ENCODE measurements around the gene TFB1M.

The TFB1M gene

GRCh38 chr6:155328539-155329459 is 14.5 kb upstream of the TFB1M start:
- 69% methylated on average over 6 of the region's 6 CpGs for WGBS

GRCh38 chr6:155328074-155328538 is 13.8 kb upstream of the TFB1M start:
- no peak overlapping the region for H3K4me3 ChIP-seq (ENCODE audit: low read length)
- no peaks in the 10 kb centered on the region for H3K36me3 ChIP-seq (ENCODE audit: insufficient read depth, low read length)
- peak overlapping the region; percentile 1; the same call in 1 of the 2 replicates for H3K27ac ChIP-seq (ENCODE audit: low read depth, low read length)
- no peak overlapping the region for H3K9ac ChIP-seq (ENCODE audit: low read depth, low read length)
- 81% methylated on average over 5 of the region's 6 CpGs for WGBS
- peaks cover 20% of the 10 kb centered on the region for H3K4me1 ChIP-seq (ENCODE audit: insufficient read depth, low read length)
- no peaks in the 10 kb centered on the region for H3K27me3 ChIP-seq (ENCODE audit: insufficient read depth, low read length)
- no peaks in the 10 kb centered on the region for H3K9me3 ChIP-seq (ENCODE audit: insufficient read depth, low read depth, low read length)

More at GRCh38 chr6:155328539-155329459, 14.5 kb upstream of the TFB1M start:
- H3K27me3 ChIP-seq (ENCODE audit: insufficient read depth, low read length): no peaks in the 10 kb centered on the region
- no peaks in the 10 kb centered on the region for H3K9me3 ChIP-seq (ENCODE audit: insufficient read depth, low read depth, low read length)
- H3K36me3 ChIP-seq (ENCODE audit: insufficient read depth, low read length): no peaks in the 10 kb centered on the region
- H3K27ac ChIP-seq (ENCODE audit: low read depth, low read length): peak overlapping the region; percentile 1; the same call in 1 of the 2 replicates
- no peak overlapping the region for H3K9ac ChIP-seq (ENCODE audit: low read depth, low read length)
- H3K4me3 ChIP-seq (ENCODE audit: low read length): no peak overlapping the region
- peaks cover 20% of the 10 kb centered on the region for H3K4me1 ChIP-seq (ENCODE audit: insufficient read depth, low read length)

GRCh38 chr6:155327326-155328073 is 13.2 kb upstream of the TFB1M start:
- H3K9me3 ChIP-seq (ENCODE audit: insufficient read depth, low read depth, low read length): no peaks in the 10 kb centered on the region
- 0% methylated on average over 1 of the region's 1 CpG for WGBS
- no peaks in the 10 kb centered on the region for H3K27me3 ChIP-seq (ENCODE audit: insufficient read depth, low read length)
- H3K4me1 ChIP-seq (ENCODE audit: insufficient read depth, low read length): peaks cover 20% of the 10 kb centered on the region
- no peaks in the 10 kb centered on the region for H3K36me3 ChIP-seq (ENCODE audit: insufficient read depth, low read length)
- no peak overlapping the region; the same call in 1 of the 2 replicates for H3K27ac ChIP-seq (ENCODE audit: low read depth, low read length)
- no peak overlapping the region for H3K4me3 ChIP-seq (ENCODE audit: low read length)
- no peak overlapping the region for H3K9ac ChIP-seq (ENCODE audit: low read depth, low read length)

- WGBS: 71% methylated on average over 6 of the region's 6 CpGs
Observed at GRCh38 chr6:155325700-155326516, 11.6 kb upstream of the TFB1M start.

GRCh38 chr6:155324993-155325392 is 10.7 kb upstream of the TFB1M start:
- no peak overlapping the region for H3K4me3 ChIP-seq (ENCODE audit: low read length)
- peaks cover 20% of the 10 kb centered on the region for H3K4me1 ChIP-seq (ENCODE audit: insufficient read depth, low read length)
- no peaks in the 10 kb centered on the region for H3K9me3 ChIP-seq (ENCODE audit: insufficient read depth, low read depth, low read length)
- no peak overlapping the region for H3K27ac ChIP-seq (ENCODE audit: low read depth, low read length)
- H3K27me3 ChIP-seq (ENCODE audit: insufficient read depth, low read length): no peaks in the 10 kb centered on the region
- H3K9ac ChIP-seq (ENCODE audit: low read depth, low read length): no peak overlapping the region
- no peaks in the 10 kb centered on the region for H3K36me3 ChIP-seq (ENCODE audit: insufficient read depth, low read length)

More at GRCh38 chr6:155325700-155326516, 11.6 kb upstream of the TFB1M start:
- H3K9ac ChIP-seq (ENCODE audit: low read depth, low read length): no peak overlapping the region
- H3K4me3 ChIP-seq (ENCODE audit: low read length): no peak overlapping the region
- peaks cover 20% of the 10 kb centered on the region for H3K4me1 ChIP-seq (ENCODE audit: insufficient read depth, low read length)
- H3K36me3 ChIP-seq (ENCODE audit: insufficient read depth, low read length): no peaks in the 10 kb centered on the region
- no peaks in the 10 kb centered on the region for H3K27me3 ChIP-seq (ENCODE audit: insufficient read depth, low read length)
- no peaks in the 10 kb centered on the region for H3K9me3 ChIP-seq (ENCODE audit: insufficient read depth, low read depth, low read length)
- no peak overlapping the region for H3K27ac ChIP-seq (ENCODE audit: low read depth, low read length)

GRCh38 chr6:155324172-155324571 is 9.9 kb upstream of the TFB1M start:
- Histone ChIP-seq H3K9me3 (ENCODE audit: insufficient read depth, low read depth, low read length) (no peaks in the 10 kb centered on the region), H3K27me3 (ENCODE audit: insufficient read depth, low read length) (no peaks in the 10 kb centered on the region), H3K4me3 (ENCODE audit: low read length) (no peak overlapping the region), H3K9ac (ENCODE audit: low read depth, low read length) (no peak overlapping the region), H3K36me3 (ENCODE audit: insufficient read depth, low read length) (no peaks in the 10 kb centered on the region), H3K4me1 (ENCODE audit: insufficient read depth, low read length) (peaks cover 20% of the 10 kb centered on the region), H3K27ac (ENCODE audit: low read depth, low read length) (no peak overlapping the region)
- 100% methylated on average over 1 of the region's 2 CpGs for WGBS

- 95% methylated on average over 4 of the region's 4 CpGs for WGBS
- Histone ChIP-seq H3K9ac (ENCODE audit: low read depth, low read length) (no peak overlapping the region), H3K4me3 (ENCODE audit: low read length) (no peak overlapping the region), H3K4me1 (ENCODE audit: insufficient read depth, low read length) (peaks cover 7% of the 10 kb centered on the region; the same call in 1 of the 2 replicates), H3K9me3 (ENCODE audit: insufficient read depth, low read depth, low read length) (no peaks in the 10 kb centered on the region), H3K36me3 (ENCODE audit: insufficient read depth, low read length) (no peaks in the 10 kb centered on the region), H3K27me3 (ENCODE audit: insufficient read depth, low read length) (no peaks in the 10 kb centered on the region), H3K27ac (ENCODE audit: low read depth, low read length) (no peak overlapping the region)
Observed at GRCh38 chr6:155319902-155320301, 5.6 kb upstream of the TFB1M start.

GRCh38 chr6:155317186-155317585 is 2.9 kb upstream of the TFB1M start:
- no peaks in the 10 kb centered on the region for H3K27me3 ChIP-seq (ENCODE audit: insufficient read depth, low read length)
- no peak overlapping the region for H3K4me3 ChIP-seq (ENCODE audit: low read length)
- peaks cover 8% of the 10 kb centered on the region for H3K36me3 ChIP-seq (ENCODE audit: insufficient read depth, low read length)
- H3K4me1 ChIP-seq (ENCODE audit: insufficient read depth, low read length): peaks cover 13% of the 10 kb centered on the region; the same call in 1 of the 2 replicates
- H3K9me3 ChIP-seq (ENCODE audit: insufficient read depth, low read depth, low read length): no peaks in the 10 kb centered on the region
- no peak overlapping the region for H3K9ac ChIP-seq (ENCODE audit: low read depth, low read length)
- no peak overlapping the region for H3K27ac ChIP-seq (ENCODE audit: low read depth, low read length)
- no CpG with 5 or more reads among the region's 1 CpG for WGBS

GRCh38 chr6:155316419-155316818 is 2.1 kb upstream of the TFB1M start:
- Histone ChIP-seq H3K27ac (ENCODE audit: low read depth, low read length) (no peak overlapping the region), H3K9me3 (ENCODE audit: insufficient read depth, low read depth, low read length) (no peaks in the 10 kb centered on the region), H3K27me3 (ENCODE audit: insufficient read depth, low read length) (no peaks in the 10 kb centered on the region), H3K4me1 (ENCODE audit: insufficient read depth, low read length) (peaks cover 16% of the 10 kb centered on the region; the same call in 1 of the 2 replicates), H3K4me3 (ENCODE audit: low read length) (no peak overlapping the region), H3K36me3 (ENCODE audit: insufficient read depth, low read length) (peaks cover 15% of the 10 kb centered on the region), H3K9ac (ENCODE audit: low read depth, low read length) (no peak overlapping the region)
- WGBS: no CpG with 5 or more reads among the region's 1 CpG

- Histone ChIP-seq H3K27me3 (ENCODE audit: insufficient read depth, low read length) (no peaks in the 10 kb centered on the region), H3K9ac (ENCODE audit: low read depth, low read length) (peak overlapping the region; percentile 58; the same call in 1 of the 2 replicates), H3K36me3 (ENCODE audit: insufficient read depth, low read length) (peaks cover 24% of the 10 kb centered on the region), H3K27ac (ENCODE audit: low read depth, low read length) (no peak overlapping the region; the same call in 1 of the 2 replicates), H3K4me1 (ENCODE audit: insufficient read depth, low read length) (peaks cover 16% of the 10 kb centered on the region; the same call in 1 of the 2 replicates), H3K4me3 (ENCODE audit: low read length) (peak overlapping the region; percentile 97), H3K9me3 (ENCODE audit: insufficient read depth, low read depth, low read length) (no peaks in the 10 kb centered on the region)
- 94% methylated on average over 3 of the region's 3 CpGs for WGBS
Observed at GRCh38 chr6:155315516-155315871, 1.2 kb upstream of the TFB1M start.

Measured in HUES64 (cell line).